ENCODE data around the gene CCND3.
"Not testable (repeated sequence)": the region's sequence is repeated elsewhere in the genome, so short reads cannot be mapped to it uniquely, and the experiment has no call there.

Gene CCND3

DNA sequence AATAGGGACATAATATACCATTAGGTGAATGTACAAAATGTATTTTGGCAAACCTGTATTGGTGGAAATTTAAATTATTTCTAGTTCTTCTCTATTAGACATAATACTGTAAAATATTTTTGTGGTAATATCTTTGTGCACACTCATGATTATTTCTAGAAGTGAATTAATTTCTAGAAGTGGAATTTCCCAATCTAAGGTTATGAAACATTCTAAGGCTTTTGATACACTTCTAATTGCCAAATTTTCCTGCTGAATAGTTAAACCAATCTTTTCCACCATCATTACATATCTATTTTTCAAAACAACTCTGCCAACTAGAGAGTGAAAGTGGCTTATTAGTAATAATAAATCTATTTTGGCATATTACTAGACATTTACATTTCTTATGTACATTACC lies 1.8 kb upstream of the CCND3 start:
- Histone ChIP-seq H3K4me3 (ENCODE audit: low read length) (no peak overlapping the region), H3K27me3 (ENCODE audit: insufficient read depth, low read length) (peaks cover 13% of the 10 kb centered on the region; the same call in 1 of the 2 replicates), H3K9me3 (ENCODE audit: insufficient read depth, low read depth, low read length) (no peaks in the 10 kb centered on the region), H3K9ac (ENCODE audit: low read depth, low read length) (no peak overlapping the region), H3K36me3 (ENCODE audit: insufficient read depth, low read depth, low read length) (no peaks in the 10 kb centered on the region), H3K27ac (ENCODE audit: low read length) (no peak overlapping the region), H3K4me1 (ENCODE audit: insufficient read depth, low read length) (peaks cover 20% of the 10 kb centered on the region)

DNA sequence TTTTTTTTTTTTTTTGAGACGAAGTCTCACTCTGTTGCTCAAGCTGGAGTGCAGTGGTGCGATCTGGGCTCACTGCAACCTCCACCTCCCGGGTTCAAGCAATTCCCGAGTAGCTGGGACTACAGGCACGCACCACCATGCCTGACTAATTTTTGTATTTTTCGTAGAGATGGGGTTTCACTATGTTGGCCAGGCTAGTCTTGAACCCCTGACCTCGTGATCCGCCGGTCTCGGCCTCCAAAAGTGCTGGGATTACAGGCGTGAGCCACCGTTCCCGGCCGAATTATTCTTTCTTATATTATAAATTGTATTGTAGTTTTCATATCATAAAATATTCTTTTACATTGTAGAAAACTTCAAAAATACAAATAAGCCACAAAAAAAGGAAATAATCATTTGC lies 1.3 kb upstream of the CCND3 start:
- H3K4me3 ChIP-seq (ENCODE audit: low read length); H3K9ac ChIP-seq (ENCODE audit: low read depth, low read length); H3K9me3 ChIP-seq (ENCODE audit: insufficient read depth, low read depth, low read length); H3K27ac ChIP-seq (ENCODE audit: low read length); H3K36me3 ChIP-seq (ENCODE audit: insufficient read depth, low read depth, low read length): not testable (repeated sequence)
- Histone ChIP-seq H3K4me1 (ENCODE audit: insufficient read depth, low read length) (peaks cover 23% of the 10 kb centered on the region), H3K27me3 (ENCODE audit: insufficient read depth, low read length) (peaks cover 13% of the 10 kb centered on the region; the same call in 1 of the 2 replicates)

DNA sequence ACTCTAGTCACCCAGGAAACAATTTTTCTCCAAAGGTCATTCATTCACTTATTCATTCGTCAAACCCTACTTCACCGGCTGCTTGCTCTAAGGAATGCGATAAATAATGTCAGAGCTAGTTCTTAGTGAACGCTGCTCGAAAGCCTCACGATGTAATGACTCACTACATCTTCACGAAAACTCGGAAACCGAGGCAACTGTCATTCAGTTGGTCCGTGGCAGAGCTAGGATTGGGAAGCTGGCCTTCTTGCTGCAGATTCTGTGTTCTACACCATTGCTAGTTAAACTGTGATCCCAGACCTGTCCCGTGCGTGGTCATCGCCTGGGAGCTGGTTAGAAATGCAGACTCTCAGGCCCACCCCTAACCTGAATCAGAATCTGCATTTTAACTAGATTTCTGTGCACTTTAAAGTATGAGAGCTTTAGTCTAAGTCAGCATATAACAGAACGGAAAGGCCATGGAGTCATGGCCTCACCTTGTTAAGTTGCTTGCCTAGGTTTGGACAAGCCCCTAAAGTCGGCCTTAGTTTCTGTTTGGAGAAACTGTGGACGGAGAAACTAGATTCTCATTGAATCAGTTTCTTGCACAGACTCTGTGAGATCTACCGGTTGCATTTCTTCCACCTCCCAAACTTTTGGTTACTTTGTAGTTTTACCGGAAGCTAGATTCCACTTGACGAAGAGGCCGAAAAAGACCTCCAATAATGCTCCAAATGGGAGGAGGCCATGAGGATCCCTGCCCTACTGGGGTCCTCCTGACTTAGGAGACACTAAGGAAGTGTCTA lies 651 bp upstream of the CCND3 start:
- peak overlapping the region; percentile 85 for H3K4me3 ChIP-seq (ENCODE audit: low read length)
- no peaks in the 10 kb centered on the region for H3K9me3 ChIP-seq (ENCODE audit: insufficient read depth, low read depth, low read length)
- H3K27me3 ChIP-seq (ENCODE audit: insufficient read depth, low read length): peaks cover 13% of the 10 kb centered on the region; the same call in 1 of the 2 replicates
- no peaks in the 10 kb centered on the region for H3K36me3 ChIP-seq (ENCODE audit: insufficient read depth, low read depth, low read length)
- H3K27ac ChIP-seq (ENCODE audit: low read length): no peak overlapping the region
- peaks cover 23% of the 10 kb centered on the region for H3K4me1 ChIP-seq (ENCODE audit: insufficient read depth, low read length)
- H3K9ac ChIP-seq (ENCODE audit: low read depth, low read length): peak overlapping the region; percentile 1; the same call in 1 of the 2 replicates

DNA sequence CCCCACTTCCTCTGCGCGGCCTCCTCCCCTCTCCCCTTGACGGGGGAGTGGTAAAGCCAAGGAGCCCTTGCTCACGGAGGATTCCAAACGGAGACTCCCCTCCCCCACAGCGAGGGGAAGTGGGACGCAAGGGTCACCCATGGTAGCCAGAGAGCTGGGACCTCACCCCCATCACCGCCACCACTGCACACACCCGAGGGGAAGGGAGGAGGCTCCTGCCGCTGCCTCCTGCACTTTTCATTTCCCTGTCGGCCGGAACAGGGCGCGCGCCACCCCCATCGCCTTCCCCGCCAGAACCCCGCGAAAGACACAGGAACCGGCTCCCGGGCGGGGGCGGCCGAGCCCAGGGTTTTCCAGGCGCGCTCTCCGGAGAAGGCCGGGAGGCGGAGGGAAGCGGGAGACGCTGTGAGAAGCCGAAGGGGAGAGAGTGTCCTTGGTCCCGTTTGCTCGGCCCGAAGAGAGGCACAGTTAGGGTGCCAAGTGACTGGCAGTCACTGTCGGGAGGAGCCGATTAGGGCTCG lies 789 bp downstream of the CCND3 start:
- H3K4me3 ChIP-seq (ENCODE audit: low read length): peak overlapping the region; percentile 85
- peaks cover 13% of the 10 kb centered on the region; the same call in 1 of the 2 replicates for H3K27me3 ChIP-seq (ENCODE audit: insufficient read depth, low read length)
- H3K36me3 ChIP-seq (ENCODE audit: insufficient read depth, low read depth, low read length): peaks cover 9% of the 10 kb centered on the region
- peaks cover 23% of the 10 kb centered on the region for H3K4me1 ChIP-seq (ENCODE audit: insufficient read depth, low read length)
- H3K9ac ChIP-seq (ENCODE audit: low read depth, low read length): peak overlapping the region; percentile 73; the same call in 1 of the 2 replicates
- no peak overlapping the region for H3K27ac ChIP-seq (ENCODE audit: low read length)
- H3K9me3 ChIP-seq (ENCODE audit: insufficient read depth, low read depth, low read length): no peaks in the 10 kb centered on the region

DNA sequence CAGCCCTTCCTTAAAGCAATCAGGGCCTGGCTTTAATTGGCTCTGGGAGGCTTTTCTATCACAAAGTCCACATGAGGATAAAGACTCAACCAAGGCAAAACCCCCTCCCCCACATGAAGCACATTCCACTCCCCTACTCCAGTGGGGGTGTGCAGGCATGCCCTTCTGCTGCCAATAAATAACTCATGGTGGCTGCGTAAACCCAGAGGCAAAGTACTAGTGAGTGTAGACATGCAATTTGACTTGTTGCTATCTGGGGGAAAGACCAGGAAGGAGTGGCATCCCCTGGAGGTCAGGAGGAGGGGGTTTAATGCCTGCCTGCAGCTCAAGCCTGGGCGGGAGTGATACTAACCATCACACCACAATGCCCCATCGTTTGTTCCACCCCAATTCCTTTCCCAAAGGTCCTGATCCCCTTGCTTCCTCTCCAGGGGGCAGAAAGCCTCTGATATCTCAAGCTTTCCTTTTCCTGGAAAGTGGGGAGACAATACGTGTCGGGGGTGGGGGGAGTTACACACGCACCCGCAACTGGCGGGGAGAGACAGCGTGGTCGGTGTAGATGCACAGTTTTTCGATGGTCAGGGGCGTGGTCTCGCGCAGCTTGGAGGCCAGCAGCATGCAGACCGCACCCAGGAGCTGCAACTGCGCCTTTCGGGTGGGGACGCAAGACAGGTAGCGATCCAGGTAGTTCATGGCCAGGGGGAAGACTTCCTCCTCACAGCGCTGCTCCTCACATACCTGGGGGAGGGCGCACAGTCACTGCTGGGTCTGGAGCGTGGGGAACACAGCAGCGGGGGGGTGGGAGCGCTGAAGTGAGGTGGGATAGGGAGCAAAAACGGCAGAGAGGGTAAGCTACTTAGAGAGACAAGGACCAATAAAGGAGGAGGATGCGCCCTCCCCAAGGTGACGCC lies 1.5 kb downstream of the CCND3 start:
- no peak overlapping the region for H3K27ac ChIP-seq (ENCODE audit: low read length)
- peaks cover 23% of the 10 kb centered on the region for H3K4me1 ChIP-seq (ENCODE audit: insufficient read depth, low read length)
- peaks cover 16% of the 10 kb centered on the region for H3K36me3 ChIP-seq (ENCODE audit: insufficient read depth, low read depth, low read length)

DNA sequence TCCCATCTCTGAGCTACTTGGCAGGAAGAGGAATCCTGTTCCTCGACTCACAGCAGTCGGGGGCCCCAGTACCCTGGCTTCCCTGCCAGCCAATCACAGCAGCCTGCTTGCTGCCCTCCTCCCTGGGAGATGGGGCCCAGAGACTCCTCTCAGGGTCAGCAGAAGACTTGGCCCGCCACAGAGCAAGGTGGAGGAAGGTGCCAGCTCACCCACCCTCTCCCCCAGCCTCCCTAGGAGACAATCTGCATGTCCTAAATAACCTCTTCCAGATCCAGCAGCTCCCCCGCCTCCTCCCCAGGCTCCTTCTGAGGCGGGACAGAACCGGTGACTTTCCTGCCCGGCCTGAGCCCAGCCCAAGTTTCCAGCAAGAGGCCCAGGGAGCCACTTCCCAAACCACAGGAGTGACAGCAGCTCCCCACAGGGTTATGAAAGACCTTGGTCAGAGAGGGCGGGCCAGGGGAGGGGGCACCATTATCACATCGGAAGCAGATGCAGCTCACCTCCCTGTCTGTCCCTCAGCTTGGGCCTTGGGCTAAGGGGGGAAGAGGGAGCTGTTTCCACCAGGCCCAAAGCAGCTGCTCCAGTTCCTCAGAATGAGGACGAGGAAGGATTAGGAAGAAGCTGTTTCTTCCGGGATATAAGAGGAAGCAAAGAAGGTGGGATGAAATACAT lies 2.3 kb downstream of the CCND3 start:
- Histone ChIP-seq H3K4me3 (ENCODE audit: low read length) (peak overlapping the region; percentile 85; the same call in 1 of the 2 replicates), H3K9ac (ENCODE audit: low read depth, low read length) (peak overlapping the region; percentile 73; the same call in 1 of the 2 replicates), H3K9me3 (ENCODE audit: insufficient read depth, low read depth, low read length) (no peaks in the 10 kb centered on the region), H3K27ac (ENCODE audit: low read length) (no peak overlapping the region), H3K36me3 (ENCODE audit: insufficient read depth, low read depth, low read length) (peaks cover 24% of the 10 kb centered on the region), H3K4me1 (ENCODE audit: insufficient read depth, low read length) (peaks cover 23% of the 10 kb centered on the region), H3K27me3 (ENCODE audit: insufficient read depth, low read length) (peaks cover 13% of the 10 kb centered on the region; the same call in 1 of the 2 replicates)

More for the DNA sequence above, 1.5 kb downstream of the CCND3 start:
- H3K9me3 ChIP-seq (ENCODE audit: insufficient read depth, low read depth, low read length): no peaks in the 10 kb centered on the region
- peak overlapping the region; percentile 73; the same call in 1 of the 2 replicates for H3K9ac ChIP-seq (ENCODE audit: low read depth, low read length)
- H3K27me3 ChIP-seq (ENCODE audit: insufficient read depth, low read length): peaks cover 13% of the 10 kb centered on the region; the same call in 1 of the 2 replicates
- H3K4me3 ChIP-seq (ENCODE audit: low read length): peak overlapping the region; percentile 85

DNA sequence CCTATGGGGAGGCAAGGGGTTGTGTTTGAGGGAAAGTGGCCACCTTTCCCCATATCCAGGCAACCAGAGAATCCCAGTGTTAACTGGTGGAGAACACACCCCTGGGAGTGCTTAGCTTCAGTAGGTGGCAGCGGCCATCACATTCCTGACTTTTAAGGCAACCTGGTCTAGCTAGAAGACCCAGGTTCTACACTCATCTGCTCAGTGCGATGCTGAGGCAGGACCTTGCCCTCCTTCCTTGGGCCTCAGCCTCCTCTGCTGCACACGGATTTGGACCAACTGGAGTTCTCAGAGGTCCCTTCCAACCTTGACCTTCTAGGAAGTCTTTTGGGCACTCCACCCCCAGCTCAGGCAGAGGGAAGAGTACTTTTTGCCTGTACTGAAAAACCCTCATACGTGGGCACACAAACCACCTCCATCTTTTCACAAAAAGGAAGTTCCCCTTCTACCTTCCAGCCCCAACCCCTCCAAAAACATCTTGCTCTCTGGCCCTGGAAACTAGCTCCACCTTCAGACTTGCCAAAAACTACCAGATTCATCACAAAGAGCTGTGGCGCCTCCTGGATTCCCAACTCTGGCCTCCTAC lies 2.9 kb downstream of the CCND3 start:
- no peak overlapping the region for H3K27ac ChIP-seq (ENCODE audit: low read length)
- peaks cover 29% of the 10 kb centered on the region for H3K36me3 ChIP-seq (ENCODE audit: insufficient read depth, low read depth, low read length)
- H3K9ac ChIP-seq (ENCODE audit: low read depth, low read length): peak overlapping the region; percentile 14; the same call in 1 of the 2 replicates
- H3K4me3 ChIP-seq (ENCODE audit: low read length): peak overlapping the region; percentile 28; the same call in 1 of the 2 replicates
- no peaks in the 10 kb centered on the region for H3K9me3 ChIP-seq (ENCODE audit: insufficient read depth, low read depth, low read length)
- H3K4me1 ChIP-seq (ENCODE audit: insufficient read depth, low read length): peaks cover 23% of the 10 kb centered on the region
- H3K27me3 ChIP-seq (ENCODE audit: insufficient read depth, low read length): peaks cover 13% of the 10 kb centered on the region; the same call in 1 of the 2 replicates

DNA sequence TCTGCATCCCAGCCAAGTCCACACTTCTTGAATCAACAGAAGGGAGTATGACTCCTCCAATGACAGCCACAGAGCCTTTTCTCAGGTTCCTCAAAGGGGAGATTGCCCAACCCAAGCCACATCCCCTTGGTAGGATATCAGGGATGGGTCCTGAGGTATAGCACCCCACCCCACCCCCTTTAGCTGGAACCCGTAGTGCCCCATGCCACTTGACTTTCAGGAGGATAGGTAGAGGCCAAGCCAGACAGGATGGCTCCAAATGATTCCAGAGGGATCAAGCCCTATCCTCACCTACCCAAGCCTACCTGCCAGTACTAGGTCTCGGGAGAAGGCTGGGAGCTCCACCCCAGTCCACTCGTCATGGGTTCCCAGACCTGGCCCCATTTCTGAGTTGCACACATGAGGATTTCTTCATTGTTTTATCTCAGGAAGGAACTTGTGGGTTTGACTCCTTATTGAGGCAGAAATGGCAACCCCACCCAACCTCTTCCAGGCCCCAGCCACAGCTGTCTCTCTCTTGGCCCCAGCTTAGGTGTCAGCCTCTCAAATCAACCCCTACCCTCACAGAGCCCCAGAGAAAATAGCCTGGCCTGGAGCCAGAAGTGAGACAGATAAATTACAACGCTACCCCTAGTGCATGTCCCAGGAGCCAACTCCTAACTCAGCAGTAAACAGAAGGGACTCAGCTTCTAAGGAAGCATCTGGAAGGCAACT lies 3.6 kb downstream of the CCND3 start:
- Histone ChIP-seq H3K9ac (ENCODE audit: low read depth, low read length) (no peak overlapping the region), H3K4me3 (ENCODE audit: low read length) (no peak overlapping the region; the same call in 1 of the 2 replicates), H3K4me1 (ENCODE audit: insufficient read depth, low read length) (peaks cover 23% of the 10 kb centered on the region), H3K9me3 (ENCODE audit: insufficient read depth, low read depth, low read length) (no peaks in the 10 kb centered on the region), H3K36me3 (ENCODE audit: insufficient read depth, low read depth, low read length) (peaks cover 36% of the 10 kb centered on the region), H3K27me3 (ENCODE audit: insufficient read depth, low read length) (peaks cover 13% of the 10 kb centered on the region; the same call in 1 of the 2 replicates), H3K27ac (ENCODE audit: low read length) (no peak overlapping the region)

DNA sequence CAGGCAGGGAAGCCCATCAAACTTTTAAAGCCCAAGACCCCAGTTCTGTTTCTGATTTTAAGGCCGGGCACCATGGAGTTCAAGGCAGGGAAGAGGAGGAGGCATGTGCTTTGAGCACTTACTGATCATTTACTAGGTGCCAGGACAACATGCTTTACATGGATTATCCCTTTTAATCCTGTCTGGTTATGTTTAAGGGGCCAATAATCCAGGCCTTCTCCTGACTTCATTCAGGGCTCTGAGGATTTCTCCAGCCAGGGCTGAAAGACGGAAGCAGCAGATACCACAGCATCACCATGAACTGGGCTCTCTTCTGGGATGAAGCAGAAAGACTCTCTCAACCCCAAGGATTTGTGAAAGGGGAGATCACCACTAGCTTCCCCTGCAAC lies 4.1 kb downstream of the CCND3 start:
- Histone ChIP-seq H3K4me3 (ENCODE audit: low read length) (no peak overlapping the region), H3K27ac (ENCODE audit: low read length) (no peak overlapping the region), H3K27me3 (ENCODE audit: insufficient read depth, low read length) (peaks cover 13% of the 10 kb centered on the region; the same call in 1 of the 2 replicates), H3K4me1 (ENCODE audit: insufficient read depth, low read length) (peaks cover 23% of the 10 kb centered on the region), H3K9ac (ENCODE audit: low read depth, low read length) (no peak overlapping the region), H3K9me3 (ENCODE audit: insufficient read depth, low read depth, low read length) (no peaks in the 10 kb centered on the region), H3K36me3 (ENCODE audit: insufficient read depth, low read depth, low read length) (peaks cover 41% of the 10 kb centered on the region)

DNA sequence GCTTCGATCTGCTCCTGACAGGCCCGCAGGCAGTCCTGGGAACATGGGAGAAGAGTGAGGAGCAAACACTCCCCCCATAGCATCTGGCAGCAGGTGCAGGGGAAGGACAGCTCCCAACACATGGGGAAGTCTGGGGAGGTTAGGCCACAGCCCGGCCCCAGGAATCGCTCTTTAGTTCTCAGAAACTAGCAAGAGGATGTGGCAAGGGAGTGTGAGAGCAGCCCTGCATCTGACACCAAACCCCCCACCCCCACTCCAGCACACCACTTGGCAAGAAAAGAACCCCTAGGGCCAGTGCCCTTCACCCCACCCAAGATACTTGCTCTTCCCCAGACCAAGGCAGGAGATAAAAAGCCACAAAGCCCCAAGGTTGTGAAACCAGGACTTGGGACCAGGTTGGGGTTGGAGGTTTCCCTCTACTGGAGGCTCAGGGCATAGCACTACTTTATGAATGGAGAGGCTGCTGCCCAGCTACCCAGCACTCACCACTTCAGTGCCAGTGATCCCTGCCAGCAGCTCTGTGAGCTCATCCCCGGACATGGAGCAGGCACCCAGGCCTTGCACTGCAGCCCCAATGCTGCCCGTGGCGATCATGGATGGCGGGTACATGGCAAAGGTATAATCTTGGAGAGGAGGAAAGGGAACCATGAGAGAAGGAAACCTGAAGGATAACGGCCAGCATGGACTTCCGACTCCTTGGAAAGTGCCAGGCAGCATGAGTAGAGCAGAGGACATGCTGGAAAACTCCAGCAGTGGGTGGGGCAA lies 5.4 kb downstream of the CCND3 start:
- no peaks in the 10 kb centered on the region for H3K9me3 ChIP-seq (ENCODE audit: insufficient read depth, low read depth, low read length)
- H3K27me3 ChIP-seq (ENCODE audit: insufficient read depth, low read length): peaks cover 13% of the 10 kb centered on the region; the same call in 1 of the 2 replicates
- no peak overlapping the region for H3K27ac ChIP-seq (ENCODE audit: low read length)
- H3K9ac ChIP-seq (ENCODE audit: low read depth, low read length): no peak overlapping the region
- peaks cover 21% of the 10 kb centered on the region for H3K4me1 ChIP-seq (ENCODE audit: insufficient read depth, low read length)
- no peak overlapping the region for H3K4me3 ChIP-seq (ENCODE audit: low read length)
- H3K36me3 ChIP-seq (ENCODE audit: insufficient read depth, low read depth, low read length): peaks cover 53% of the 10 kb centered on the region
